ENCODE measurements around the gene KDM5B.

Gene KDM5B

DNA sequence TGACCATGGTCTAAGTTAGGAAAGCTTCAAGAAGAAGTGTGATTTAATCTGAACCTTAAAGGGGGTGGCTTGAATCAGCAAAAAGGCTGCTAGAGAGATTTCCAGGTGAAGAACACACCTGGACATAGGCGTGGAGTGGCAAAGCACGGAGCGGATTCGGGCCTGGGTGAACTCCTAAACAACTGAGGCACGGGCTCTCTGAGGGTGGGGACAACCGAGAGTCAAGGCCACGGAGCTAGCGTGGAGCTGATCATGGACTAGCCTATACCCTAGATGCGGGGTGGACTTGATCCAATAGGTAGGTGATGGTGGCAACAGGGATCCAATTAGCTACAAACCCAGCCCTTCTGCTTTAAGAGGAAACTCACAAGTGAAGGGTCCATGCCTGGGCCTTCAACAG, 125.7 kb downstream of the KDM5B start:
- TF ChIP-seq TCF4 (CRISPR knock-in tag; IDR thresholded peaks at IDR 0.05; ENCODE audit: borderline replicate concordance): no peak
- TF ChIP-seq, protein P1, sequence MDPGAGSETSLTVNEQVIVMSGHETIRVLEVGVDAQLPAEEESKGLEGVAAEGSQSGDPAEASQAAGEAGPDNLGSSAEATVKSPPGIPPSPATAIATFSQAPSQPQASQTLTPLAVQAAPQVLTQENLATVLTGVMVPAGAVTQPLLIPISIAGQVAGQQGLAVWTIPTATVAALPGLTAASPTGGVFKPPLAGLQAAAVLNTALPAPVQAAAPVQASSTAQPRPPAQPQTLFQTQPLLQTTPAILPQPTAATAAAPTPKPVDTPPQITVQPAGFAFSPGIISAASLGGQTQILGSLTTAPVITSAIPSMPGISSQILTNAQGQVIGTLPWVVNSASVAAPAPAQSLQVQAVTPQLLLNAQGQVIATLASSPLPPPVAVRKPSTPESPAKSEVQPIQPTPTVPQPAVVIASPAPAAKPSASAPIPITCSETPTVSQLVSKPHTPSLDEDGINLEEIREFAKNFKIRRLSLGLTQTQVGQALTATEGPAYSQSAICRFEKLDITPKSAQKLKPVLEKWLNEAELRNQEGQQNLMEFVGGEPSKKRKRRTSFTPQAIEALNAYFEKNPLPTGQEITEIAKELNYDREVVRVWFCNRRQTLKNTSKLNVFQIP (CRISPR knock-in tag; IDR thresholded peaks at IDR 0.05; ENCODE audit: borderline replicate concordance, low read depth): no peak
- no peak for TF ChIP-seq ZNF565 (CRISPR knock-in tag; conservative IDR thresholded peaks at IDR 0.05; ENCODE audit: low read depth)
- no peak for TF ChIP-seq ESRRG (CRISPR knock-in tag; IDR thresholded peaks at IDR 0.05)
- TF ChIP-seq, protein P2, sequence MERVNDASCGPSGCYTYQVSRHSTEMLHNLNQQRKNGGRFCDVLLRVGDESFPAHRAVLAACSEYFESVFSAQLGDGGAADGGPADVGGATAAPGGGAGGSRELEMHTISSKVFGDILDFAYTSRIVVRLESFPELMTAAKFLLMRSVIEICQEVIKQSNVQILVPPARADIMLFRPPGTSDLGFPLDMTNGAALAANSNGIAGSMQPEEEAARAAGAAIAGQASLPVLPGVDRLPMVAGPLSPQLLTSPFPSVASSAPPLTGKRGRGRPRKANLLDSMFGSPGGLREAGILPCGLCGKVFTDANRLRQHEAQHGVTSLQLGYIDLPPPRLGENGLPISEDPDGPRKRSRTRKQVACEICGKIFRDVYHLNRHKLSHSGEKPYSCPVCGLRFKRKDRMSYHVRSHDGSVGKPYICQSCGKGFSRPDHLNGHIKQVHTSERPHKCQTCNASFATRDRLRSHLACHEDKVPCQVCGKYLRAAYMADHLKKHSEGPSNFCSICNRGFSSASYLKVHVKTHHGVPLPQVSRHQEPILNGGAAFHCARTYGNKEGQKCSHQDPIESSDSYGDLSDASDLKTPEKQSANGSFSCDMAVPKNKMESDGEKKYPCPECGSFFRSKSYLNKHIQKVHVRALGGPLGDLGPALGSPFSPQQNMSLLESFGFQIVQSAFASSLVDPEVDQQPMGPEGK (CRISPR knock-in tag; IDR thresholded peaks at IDR 0.05; ENCODE audit: borderline replicate concordance): no peak
- no peak for TF ChIP-seq BACH2 (CRISPR knock-in tag; IDR thresholded peaks at IDR 0.05; ENCODE audit: borderline replicate concordance)
- no peak for TF ChIP-seq GLIS3 (CRISPR knock-in tag; IDR thresholded peaks at IDR 0.05)
- TF ChIP-seq, protein P3, sequence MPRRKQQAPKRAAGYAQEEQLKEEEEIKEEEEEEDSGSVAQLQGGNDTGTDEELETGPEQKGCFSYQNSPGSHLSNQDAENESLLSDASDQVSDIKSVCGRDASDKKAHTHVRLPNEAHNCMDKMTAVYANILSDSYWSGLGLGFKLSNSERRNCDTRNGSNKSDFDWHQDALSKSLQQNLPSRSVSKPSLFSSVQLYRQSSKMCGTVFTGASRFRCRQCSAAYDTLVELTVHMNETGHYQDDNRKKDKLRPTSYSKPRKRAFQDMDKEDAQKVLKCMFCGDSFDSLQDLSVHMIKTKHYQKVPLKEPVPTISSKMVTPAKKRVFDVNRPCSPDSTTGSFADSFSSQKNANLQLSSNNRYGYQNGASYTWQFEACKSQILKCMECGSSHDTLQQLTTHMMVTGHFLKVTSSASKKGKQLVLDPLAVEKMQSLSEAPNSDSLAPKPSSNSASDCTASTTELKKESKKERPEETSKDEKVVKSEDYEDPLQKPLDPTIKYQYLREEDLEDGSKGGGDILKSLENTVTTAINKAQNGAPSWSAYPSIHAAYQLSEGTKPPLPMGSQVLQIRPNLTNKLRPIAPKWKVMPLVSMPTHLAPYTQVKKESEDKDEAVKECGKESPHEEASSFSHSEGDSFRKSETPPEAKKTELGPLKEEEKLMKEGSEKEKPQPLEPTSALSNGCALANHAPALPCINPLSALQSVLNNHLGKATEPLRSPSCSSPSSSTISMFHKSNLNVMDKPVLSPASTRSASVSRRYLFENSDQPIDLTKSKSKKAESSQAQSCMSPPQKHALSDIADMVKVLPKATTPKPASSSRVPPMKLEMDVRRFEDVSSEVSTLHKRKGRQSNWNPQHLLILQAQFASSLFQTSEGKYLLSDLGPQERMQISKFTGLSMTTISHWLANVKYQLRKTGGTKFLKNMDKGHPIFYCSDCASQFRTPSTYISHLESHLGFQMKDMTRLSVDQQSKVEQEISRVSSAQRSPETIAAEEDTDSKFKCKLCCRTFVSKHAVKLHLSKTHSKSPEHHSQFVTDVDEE (CRISPR knock-in tag; IDR thresholded peaks at IDR 0.05): no peak
- TF ChIP-seq OSR1 (CRISPR knock-in tag; IDR thresholded peaks at IDR 0.05): no peak
- TF ChIP-seq ZFP3 (CRISPR knock-in tag; IDR thresholded peaks at IDR 0.05): no peak
- no peak for TF ChIP-seq CSDC2 (CRISPR knock-in tag; IDR thresholded peaks at IDR 0.05)
- TF ChIP-seq TOX (CRISPR knock-in tag; IDR thresholded peaks at IDR 0.05; ENCODE audit: borderline replicate concordance): no peak
- ATAC-seq: no peak

DNA sequence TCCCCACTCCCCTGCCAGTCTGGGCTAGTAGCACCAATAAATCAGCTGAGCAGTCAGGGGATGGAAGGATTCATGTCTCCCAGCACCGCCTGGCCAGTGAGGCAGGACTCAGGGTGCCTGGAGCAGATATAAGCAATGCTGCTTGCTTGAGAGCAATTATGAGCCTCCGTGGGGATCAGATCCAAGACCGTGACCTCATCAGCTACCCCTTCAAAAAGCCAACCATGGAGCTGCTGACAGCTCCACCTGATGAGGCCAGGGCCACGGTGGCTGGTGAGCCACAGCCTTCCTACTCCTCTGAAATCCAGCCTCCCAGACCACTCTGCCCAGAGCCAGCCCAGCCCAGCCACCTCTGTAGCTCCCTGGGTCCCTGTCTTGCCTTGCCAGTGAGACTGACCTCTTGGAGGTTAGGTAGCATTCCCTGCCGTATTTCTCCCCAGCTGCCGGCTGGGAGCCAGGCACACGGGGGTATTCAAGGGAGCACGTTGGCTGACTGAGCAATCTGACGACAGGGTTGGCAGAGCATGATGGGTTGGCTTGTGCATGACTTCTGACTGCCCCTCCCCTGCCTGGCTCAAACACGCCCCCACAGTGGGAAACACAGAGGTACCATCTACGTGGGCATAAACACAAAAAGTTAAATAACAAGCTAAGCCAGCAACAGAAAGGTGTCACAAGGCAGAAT, 126.3 kb downstream of the KDM5B start:
- no peak for ATAC-seq
- TF ChIP-seq RARB (CRISPR knock-in tag; IDR thresholded peaks at IDR 0.05): no peak
- TF ChIP-seq, protein P2 (CRISPR knock-in tag; IDR thresholded peaks at IDR 0.05; ENCODE audit: borderline replicate concordance): no peak
- TF ChIP-seq ZFP30 (CRISPR knock-in tag; IDR thresholded peaks at IDR 0.05): no peak
- no peak for TF ChIP-seq SNAI2 (CRISPR knock-in tag; IDR thresholded peaks at IDR 0.05)
- no peak for TF ChIP-seq GLIS3 (CRISPR knock-in tag; IDR thresholded peaks at IDR 0.05)
- no peak for TF ChIP-seq ISL1 (CRISPR knock-in tag; IDR thresholded peaks at IDR 0.05)
- no peak for TF ChIP-seq ZNF565 (CRISPR knock-in tag; conservative IDR thresholded peaks at IDR 0.05; ENCODE audit: low read depth)
- TF ChIP-seq ZFP3 (CRISPR knock-in tag; IDR thresholded peaks at IDR 0.05): no peak
- TF ChIP-seq ESRRG (CRISPR knock-in tag; IDR thresholded peaks at IDR 0.05): no peak
- TF ChIP-seq TOX (CRISPR knock-in tag; IDR thresholded peaks at IDR 0.05; ENCODE audit: borderline replicate concordance): no peak
- no peak for TF ChIP-seq ZC3H10 (CRISPR knock-in tag; IDR thresholded peaks at IDR 0.05)
- no peak for TF ChIP-seq PPARA (CRISPR knock-in tag; IDR thresholded peaks at IDR 0.05; ENCODE audit: borderline replicate concordance)
- TF ChIP-seq, protein P4, sequence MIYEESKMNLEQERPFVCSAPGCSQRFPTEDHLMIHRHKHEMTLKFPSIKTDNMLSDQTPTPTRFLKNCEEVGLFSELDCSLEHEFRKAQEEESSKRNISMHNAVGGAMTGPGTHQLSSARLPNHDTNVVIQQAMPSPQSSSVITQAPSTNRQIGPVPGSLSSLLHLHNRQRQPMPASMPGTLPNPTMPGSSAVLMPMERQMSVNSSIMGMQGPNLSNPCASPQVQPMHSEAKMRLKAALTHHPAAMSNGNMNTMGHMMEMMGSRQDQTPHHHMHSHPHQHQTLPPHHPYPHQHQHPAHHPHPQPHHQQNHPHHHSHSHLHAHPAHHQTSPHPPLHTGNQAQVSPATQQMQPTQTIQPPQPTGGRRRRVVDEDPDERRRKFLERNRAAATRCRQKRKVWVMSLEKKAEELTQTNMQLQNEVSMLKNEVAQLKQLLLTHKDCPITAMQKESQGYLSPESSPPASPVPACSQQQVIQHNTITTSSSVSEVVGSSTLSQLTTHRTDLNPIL (CRISPR knock-in tag; IDR thresholded peaks at IDR 0.05; ENCODE audit: low read depth): no peak

Measured in SK-N-SH treated with all-trans-retinoic acid at 6 μM for 48 hours (cell line).